K562 (cell line): ENCODE data around the gene KRT8. TPM values are rescaled to one million over a fixed set of nuclear protein-coding genes. Genes with fewer than 3 reads are reported as not detected.

Source experiments
- ATAC-seq: fragments of 200-7000 bp; cut with Tn5 transposase; 3 replicates; pipeline ENCODE4 v1.9.1; 2020; ENCODE audit warnings: moderate library complexity
- BruUV-seq: library from RNA; stranded (reverse); fragments of 400-500 nt; replicated peaks from 2 replicates; lab custom pipeline; 2021; lab: Mats Ljungman, UMichigan
- CTCF ChIA-PET: fragments of 300-600 bp; formaldehyde crosslinking; extraction: SDS; loops from one replicate; lab custom pipeline; 2021; ENCODE audit warnings: low intra/inter-chr PET ratio; lab: Yijun Ruan, JAX
- POLR2A ChIA-PET: fragments of 300-600, 350-650 bp; sonication (Branson Sonifier 250); formaldehyde crosslinking; extraction: SDS; loops from one replicate; lab custom pipeline; 2021; ENCODE audit warnings: antibody characterized with exemption, inconsistent platforms; lab: Yijun Ruan, JAX
- DNase-seq, 4 experiments: peaks; one replicate each; pipeline versions ENCODE4 v3.0.0 to v3.0.0-alpha.2; 2011 to 2018; ENCODE audit warnings: low spot score in 3 of 4, mixed read lengths in 3 of 4; ENCODE audit errors: extremely low read depth in 1 of 4
- FAIRE-seq: peaks from 2 replicates; lab custom pipeline; 2011; peaks lifted over from hg19 to GRCh38; lab: Jason Lieb, UNC
- H2AFZ ChIP-seq: 2 replicates; pipeline ENCODE4 v1.6.0; 2011; ENCODE audit warnings: low read depth, low read length, control low read depth, inconsistent platforms
- H3K27ac ChIP-seq: fragments of 200-600 bp; 3 replicates; pipeline ENCODE4 v1.8.0; 2011; ENCODE audit warnings: low read depth, mild to moderate bottlenecking, control low read depth, inconsistent platforms, low read length, moderate library complexity, mixed read lengths; ENCODE audit errors: extremely low read depth
- H3K27me3 ChIP-seq, 2 experiments: fragments of 300-600 bp in 1 of 2; 2 replicates in 1 of 2; 3 replicates in 1 of 2; pipeline versions ENCODE4 v1.6.0 to v1.8.0; 2011; ENCODE audit warnings: inconsistent platforms in 2 of 2, low read length in 2 of 2, mild to moderate bottlenecking in 1 of 2, mixed read lengths in 1 of 2, moderate library complexity in 1 of 2; ENCODE audit not compliant: control insufficient read depth in 2 of 2, insufficient read depth in 2 of 2
- H3K36me3 ChIP-seq: fragments of 300-600 bp; 3 replicates; pipeline ENCODE4 v1.8.0; 2011; ENCODE audit warnings: mild to moderate bottlenecking, low read length, inconsistent platforms; ENCODE audit not compliant: control insufficient read depth, insufficient read depth
- H3K4me1 ChIP-seq, 2 experiments: fragments of 200-600 bp in 1 of 2; replicated peaks in 1 of 2; 2 replicates in 1 of 2; 3 replicates in 1 of 2; pipeline versions ENCODE4 v1.5.1 to v1.8.0; 2011; ENCODE audit warnings: inconsistent platforms in 2 of 2, low read length in 2 of 2, mild to moderate bottlenecking in 1 of 2, mixed read lengths in 1 of 2, moderate library complexity in 1 of 2; ENCODE audit not compliant: control insufficient read depth in 2 of 2, insufficient read depth in 2 of 2
- H3K4me2 ChIP-seq: 2 replicates; pipeline ENCODE4 v1.6.1; 2011; ENCODE audit warnings: low read length, control low read depth, inconsistent platforms, mixed read lengths; ENCODE audit not compliant: insufficient read depth
- H3K4me3 ChIP-seq: fragments of 200-600 bp; sonication (generic), shearing (Covaris generic); 2 replicates; pipeline ENCODE4 v1.5.1; 2016; ENCODE audit warnings: control low read depth, inconsistent platforms
- H3K79me2 ChIP-seq: fragments of 200-600 bp; 3 replicates; pipeline ENCODE4 v1.8.0; 2011; ENCODE audit warnings: low read length, inconsistent platforms; ENCODE audit not compliant: control insufficient read depth, insufficient read depth
- H3K9ac ChIP-seq, 2 experiments: 2 replicates each; pipeline versions ENCODE4 v1.6.0 to v1.6.1; 2011; ENCODE audit warnings: low read depth in 2 of 2, low read length in 2 of 2, control low read depth in 1 of 2, inconsistent platforms in 1 of 2, mild to moderate bottlenecking in 1 of 2, mixed read lengths in 1 of 2; ENCODE audit not compliant: insufficient read depth in 1 of 2
- H3K9me1 ChIP-seq: one replicate; pipeline ENCODE4 v1.6.0; 2011; ENCODE audit warnings: inconsistent platforms, mild to moderate bottlenecking, low read length, moderate library complexity; ENCODE audit not compliant: control insufficient read depth, insufficient read depth
- H3K9me3 ChIP-seq: replicated peaks from 2 replicates; pipeline ENCODE4 v1.5.1; 2011; ENCODE audit warnings: low read depth, low read length, inconsistent platforms; ENCODE audit not compliant: control insufficient read depth, insufficient read depth
- H4K20me1 ChIP-seq: replicated peaks from 2 replicates; pipeline ENCODE4 v1.6.1; 2011; ENCODE audit warnings: low read length, inconsistent platforms, mixed read lengths; ENCODE audit not compliant: control insufficient read depth, insufficient read depth
- ARID1B ChIP-seq: fragments of 450-650 bp; IDR thresholded peaks from 2 replicates; pipeline ENCODE4 v1.6.1; 2016; ENCODE audit warnings: antibody characterized with exemption, mild to moderate bottlenecking, inconsistent platforms
- BDP1 ChIP-seq: IDR thresholded peaks from 3 replicates; pipeline ENCODE4 v1.6.1; 2011; ENCODE audit not compliant: insufficient read length, insufficient read depth
- CBFA2T3 ChIP-seq: fragments of 450-650 bp; IDR thresholded peaks from 2 replicates; pipeline ENCODE4 v1.6.1; 2017
- CREBBP ChIP-seq: IDR thresholded peaks from one replicate; pipeline ENCODE4 v1.6.1; 2012; ENCODE audit warnings: low read depth, mild to moderate bottlenecking, control low read depth, inconsistent platforms, low read length
- ID3 ChIP-seq, 2 experiments: fragments of 250-450 bp in 1 of 2; fragments of 450-650 bp in 1 of 2; sonication (Bioruptor Pico) in 1 of 2; IDR thresholded peaks; 2 replicates each; pipeline versions ENCODE4 v1.6.1 to v1.8.0; 2016 to 2021; ENCODE audit warnings: mild to moderate bottlenecking in 2 of 2, moderate library complexity in 2 of 2, missing compliant biosample characterization in 1 of 2, missing genetic modification characterization in 1 of 2
- MAFG ChIP-seq: fragments of 450-650 bp; conservative IDR thresholded peaks from 2 replicates; pipeline ENCODE4 v1.6.1; 2016; ENCODE audit warnings: missing genetic modification characterization, missing compliant biosample characterization
- MAFK ChIP-seq: IDR thresholded peaks from 2 replicates; pipeline ENCODE4 v1.6.1; 2011; ENCODE audit warnings: low read length, improper control_type of control experiment
- NONO ChIP-seq, 2 experiments: fragments of 200-400 bp in 1 of 2; fragments of 450-650 bp in 1 of 2; formaldehyde crosslinking in 1 of 2; IDR thresholded peaks; 2 replicates each; pipeline ENCODE4 v1.6.1; 2017; ENCODE audit warnings: low read depth in 2 of 2, mild to moderate bottlenecking in 2 of 2, moderate library complexity in 2 of 2, low read length in 1 of 2
- RFX1 ChIP-seq: fragments of 450-650 bp; IDR thresholded peaks from 2 replicates; pipeline ENCODE4 v1.6.1; 2016; ENCODE audit warnings: mild to moderate bottlenecking, moderate library complexity
- SMARCA5 ChIP-seq: fragments of 450-650 bp; IDR thresholded peaks from 2 replicates; pipeline ENCODE4 v1.6.1; 2016
- YBX1 ChIP-seq: fragments of 450-650 bp; IDR thresholded peaks from 2 replicates; pipeline ENCODE4 v1.7.1; 2016; ENCODE audit warnings: mild to moderate bottlenecking
- ZNF184 ChIP-seq: sonication (generic); formaldehyde crosslinking; IDR thresholded peaks from 2 replicates; pipeline ENCODE4 v1.5.0; 2020; ENCODE audit warnings: missing genetic modification reagents
- ZNF239 ChIP-seq: fragments of 250-450 bp; sonication (Bioruptor Pico); IDR thresholded peaks from 2 replicates; pipeline ENCODE4 v1.4.0; 2020; ENCODE audit warnings: mild to moderate bottlenecking
- ZNF644 ChIP-seq: fragments of 200-800 bp; sonication (Bioruptor generic); IDR thresholded peaks from 2 replicates; pipeline ENCODE4 v1.6.1; 2016; ENCODE audit warnings: low read depth, missing genetic modification characterization, missing compliant biosample characterization
- WGBS: fragments of 100-300 bp; shearing (Covaris generic); methylation state at CpG from one replicate; pipeline ENCODE4 v1.1.6; 2016; ENCODE audit warnings: low coverage, mixed read lengths; ENCODE audit not compliant: insufficient coverage; ENCODE audit errors: missing lambda C conversion rate; 5-methylcytosine and 5-hydroxymethylcytosine counted together
- in situ Hi-C: fragments of 300-500 bp; cut with MboI; formaldehyde crosslinking; loops from 4 replicates; pipeline ENCODE4 v1.15.0; 2018; ENCODE audit warnings: inconsistent platforms, mixed read lengths
- intact Hi-C: fragments of 100-400 bp; cut with micrococcal nuclease; formaldehyde crosslinking; loops from 2 replicates; pipeline ENCODE4 v1.14.2; 2022
- polyA plus RNA-seq, 8 experiments: library from polyadenylated mRNA; depleted of rRNA in 4 of 8; stranded (reverse) in 5 of 8; unstranded in 3 of 8; fragments of >200 nt; fragmentation: Nextera tagmentation in 2 of 8; fragmentation: Illumina TruSeq in 1 of 8; extraction: Ambion mirVana in 2 of 8; extraction: Trizol in 1 of 8; gene quantifications; 2 replicates each; pipeline versions ENCODE4 v1.2.1 to v1.2.3, GENCODE V29; 2011 to 2014; ENCODE audit warnings: inconsistent platforms in 1 of 8, missing spikeins in 1 of 8
- total RNA-seq, 7 experiments: library from RNA; depleted of rRNA in 6 of 7; stranded (reverse); fragments of >200 nt in 6 of 7; fragmentation: Illumina TruSeq in 2 of 7; extraction: Trizol in 2 of 7; gene quantifications; 2 replicates each; pipeline versions ENCODE4 v1.2.1 to v1.2.3, GENCODE V29; 2011 to 2021; ENCODE audit warnings: low replicate concordance in 1 of 7
- TF ChIP-seq, protein P1 (sequence below): fragments of 250-450 bp; sonication (Bioruptor Pico); IDR thresholded peaks from 2 replicates; pipeline ENCODE4 v1.5.0; 2021
- TF ChIP-seq, protein P2 (sequence below): sonication (generic); formaldehyde crosslinking; IDR thresholded peaks from 2 replicates; pipeline ENCODE4 v1.8.0; 2022; ENCODE audit warnings: mild to moderate bottlenecking, missing genetic modification reagents, borderline replicate concordance

The KRT8 gene
- total and polyA plus RNA-seq, 9 of the 15 experiments (the other 6 are each of a cell fraction or from before 2014, with no cell fraction given): 41.5 to 661 (median 260) TPM

DNA sequence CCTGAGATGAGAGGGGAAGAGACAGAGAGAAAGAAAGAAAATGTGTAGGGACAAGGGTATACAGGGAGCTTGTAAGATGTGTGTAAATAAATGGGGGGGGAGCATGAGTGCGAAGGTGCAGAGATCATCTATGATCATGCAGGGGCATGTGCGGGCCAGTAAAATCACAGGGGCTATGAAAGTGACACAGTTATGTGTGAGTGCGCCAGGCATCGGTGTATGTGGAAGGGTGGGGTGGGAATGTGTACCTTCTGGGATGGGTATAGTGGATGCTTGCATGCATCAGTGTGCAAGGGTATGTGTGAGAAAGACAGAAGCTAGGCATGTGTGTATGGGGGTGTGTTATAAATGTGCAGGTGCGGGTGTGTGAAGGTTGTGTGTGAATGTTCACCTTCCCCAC is 37.7 kb downstream of the KRT8 start:
- no peak for FAIRE-seq
- DNase-seq: no peak
- no TSS peak for BruUV-seq
- H3K4me2 ChIP-seq: no peak overlapping the region
- in situ Hi-C loops (loop anchor here (5.0 kb wide), 1 partner anchor 285 kb away; no protein-coding TSS in a partner anchor), intact Hi-C loops (no loop called here)
- 40% methylated on average over 4 of the region's 5 CpGs for WGBS
- TF ChIP-seq, protein P1, sequence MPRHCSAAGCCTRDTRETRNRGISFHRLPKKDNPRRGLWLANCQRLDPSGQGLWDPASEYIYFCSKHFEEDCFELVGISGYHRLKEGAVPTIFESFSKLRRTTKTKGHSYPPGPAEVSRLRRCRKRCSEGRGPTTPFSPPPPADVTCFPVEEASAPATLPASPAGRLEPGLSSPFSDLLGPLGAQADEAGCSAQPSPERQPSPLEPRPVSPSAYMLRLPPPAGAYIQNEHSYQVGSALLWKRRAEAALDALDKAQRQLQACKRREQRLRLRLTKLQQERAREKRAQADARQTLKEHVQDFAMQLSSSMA (CRISPR knock-in tag): no peak
- TF ChIP-seq ARID1B (no peak), YBX1 (no peak), ZNF644 (tag) (no peak), MAFG (tag) (no peak), MAFK (no peak), CREBBP (no peak), CBFA2T3 (no peak), SMARCA5 (no peak), ZNF184 (CRISPR knock-in tag) (no peak), ZNF239 (CRISPR knock-in tag) (no peak), BDP1 (no peak), ID3 (CRISPR knock-in tag; IDR thresholded peaks at IDR 0.05) (no peak), ID3 (tag; IDR thresholded peaks at IDR 0.05) (no peak), RFX1 (no peak), NONO (IDR thresholded peaks at IDR 0.05; ENCODE audit: low read depth in 2 of 2, low read length in 1 of 2) (no peak)
- TF ChIP-seq, protein P2, sequence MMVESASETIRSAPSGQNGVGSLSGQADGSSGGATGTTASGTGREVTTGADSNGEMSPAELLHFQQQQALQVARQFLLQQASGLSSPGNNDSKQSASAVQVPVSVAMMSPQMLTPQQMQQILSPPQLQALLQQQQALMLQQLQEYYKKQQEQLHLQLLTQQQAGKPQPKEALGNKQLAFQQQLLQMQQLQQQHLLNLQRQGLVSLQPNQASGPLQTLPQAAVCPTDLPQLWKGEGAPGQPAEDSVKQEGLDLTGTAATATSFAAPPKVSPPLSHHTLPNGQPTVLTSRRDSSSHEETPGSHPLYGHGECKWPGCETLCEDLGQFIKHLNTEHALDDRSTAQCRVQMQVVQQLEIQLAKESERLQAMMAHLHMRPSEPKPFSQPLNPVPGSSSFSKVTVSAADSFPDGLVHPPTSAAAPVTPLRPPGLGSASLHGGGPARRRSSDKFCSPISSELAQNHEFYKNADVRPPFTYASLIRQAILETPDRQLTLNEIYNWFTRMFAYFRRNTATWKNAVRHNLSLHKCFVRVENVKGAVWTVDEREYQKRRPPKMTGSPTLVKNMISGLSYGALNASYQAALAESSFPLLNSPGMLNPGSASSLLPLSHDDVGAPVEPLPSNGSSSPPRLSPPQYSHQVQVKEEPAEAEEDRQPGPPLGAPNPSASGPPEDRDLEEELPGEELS (CRISPR knock-in tag): no peak
- H3K79me2 ChIP-seq: no peaks in the 10 kb centered on the region
- H3K36me3 ChIP-seq: no peaks in the 10 kb centered on the region
- H2AFZ ChIP-seq: no peak overlapping the region
- H3K27me3 ChIP-seq: peaks cover 0 to 2% of the 10 kb centered on the region in 2 experiments; a peak in 1 of 5 replicates
- H3K9ac ChIP-seq: no peak overlapping the region
- ChIA-PET POLR2A (interaction anchor here (0.6 kb wide), 1 partner anchor 333 kb away, joined by 3 read pairs; no protein-coding TSS in a partner anchor), CTCF (no interaction called here)
- H3K9me3 ChIP-seq: no peaks in the 10 kb centered on the region
- H3K4me3 ChIP-seq: no peak overlapping the region
- H3K27ac ChIP-seq: no peak overlapping the region
- no peak for ATAC-seq
- peaks cover 2 to 6% of the 10 kb centered on the region in 2 experiments; a peak in 2 of 5 replicates for H3K4me1 ChIP-seq
- no peaks in the 10 kb centered on the region for H4K20me1 ChIP-seq
- no peaks in the 10 kb centered on the region for H3K9me1 ChIP-seq
